Thyroid gland (tissue), 4 donors: Measurements from ENCODE around the gene SERPINA3.

Source experiments
- CTCF ChIP-seq, 6 experiments: fragments of 200-600 bp in 3 of 6; fragments of 450-650 bp in 3 of 6; sonication (generic) in 3 of 6; IDR thresholded peaks; one replicate each; pipeline ENCODE4 v1.5.1; 2016 to 2019; ENCODE audit warnings: antibody characterized with exemption in 6 of 6, mild to moderate bottlenecking in 2 of 6, inconsistent platforms in 1 of 6, moderate library complexity in 1 of 6
- POLR2A ChIP-seq, 2 donors: fragments of 450-650 bp; IDR thresholded peaks; one replicate each; pipeline ENCODE4 v1.6.1; 2017; ENCODE audit warnings: antibody characterized with exemption in 2 of 2, mild to moderate bottlenecking in 2 of 2, moderate library complexity in 1 of 2

- no peak for TF ChIP-seq CTCF (IDR thresholded peaks at IDR 0.05)
- TF ChIP-seq POLR2A (IDR thresholded peaks at IDR 0.05): no peak
Measured at GRCh38 chr14:94659256-94659655, 47.1 kb downstream of the SERPINA3 start.
